Bronchial epithelial cell (primary cell): Measurements from ENCODE around the gene NRDC. TPM values are rescaled to one million over a fixed set of nuclear protein-coding genes. Genes with fewer than 3 reads are reported as not detected.

Source experiments
- DNase-seq: peaks from one replicate; pipeline ENCODE4 v3.0.0-alpha.2; 2010; ENCODE audit warnings: low read depth
- FAIRE-seq: peaks from 2 replicates; lab custom pipeline; 2011; peaks lifted over from hg19 to GRCh38; lab: Jason Lieb, UNC
- H3K27me3 ChIP-seq: 2 replicates; pipeline ENCODE4 v1.5.1; 2011; ENCODE audit warnings: low read length; ENCODE audit not compliant: control insufficient read depth, insufficient read depth
- H3K36me3 ChIP-seq: 2 replicates; pipeline ENCODE4 v1.5.1; 2011; ENCODE audit warnings: low read length; ENCODE audit not compliant: control insufficient read depth, insufficient read depth
- H3K4me3 ChIP-seq: 2 replicates; pipeline ENCODE4 v1.5.1; 2011; ENCODE audit warnings: mild to moderate bottlenecking, low read depth, low read length, control low read depth
- CTCF ChIP-seq: IDR thresholded peaks from 2 replicates; pipeline ENCODE4 v1.5.1; 2011; ENCODE audit warnings: mild to moderate bottlenecking, moderate library complexity, low read length, control low read depth, inconsistent platforms; ENCODE audit not compliant: insufficient read depth, severe bottlenecking
- total RNA-seq: library from RNA; depleted of rRNA; stranded (reverse); fragments of >200 nt; gene quantifications from 2 replicates; pipeline ENCODE4 v1.2.1, GENCODE V29; 2014

Gene NRDC
- total RNA-seq, 1 donor from 2014 or later: 67.4 TPM

GRCh38 chr1:51856745-51857144 lies 21.8 kb downstream of the NRDC start:
- H3K4me3 ChIP-seq: no peak overlapping the region
- DNase-seq (no peak), FAIRE-seq (no peak)
- H3K36me3 ChIP-seq: no peaks in the 10 kb centered on the region
- TF ChIP-seq CTCF: no peak
- no peaks in the 10 kb centered on the region for H3K27me3 ChIP-seq

GRCh38 chr1:51855624-51856023 lies 22.9 kb downstream of the NRDC start:
- no peak for FAIRE-seq

GRCh38 chr1:51853360-51853759 lies 25.2 kb downstream of the NRDC start:
- TF ChIP-seq CTCF: no peak
- Histone ChIP-seq H3K27me3 (no peaks in the 10 kb centered on the region), H3K36me3 (no peaks in the 10 kb centered on the region), H3K4me3 (no peak overlapping the region)
- FAIRE-seq (no peak), DNase-seq (no peak)

More at GRCh38 chr1:51855624-51856023, 22.9 kb downstream of the NRDC start:
- DNase-seq: no peak
- H3K36me3 ChIP-seq: no peaks in the 10 kb centered on the region
- H3K4me3 ChIP-seq: no peak overlapping the region
- no peak for TF ChIP-seq CTCF
- H3K27me3 ChIP-seq: no peaks in the 10 kb centered on the region

- TF ChIP-seq CTCF: no peak
- no peak for FAIRE-seq
- H3K4me3 ChIP-seq: no peak overlapping the region
- no peaks in the 10 kb centered on the region for H3K27me3 ChIP-seq
- no peak for DNase-seq
- no peaks in the 10 kb centered on the region for H3K36me3 ChIP-seq
Observed at GRCh38 chr1:51851882-51852396, 26.6 kb downstream of the NRDC start.

- no peak for FAIRE-seq
- no peak for DNase-seq
- Histone ChIP-seq H3K27me3 (no peaks in the 10 kb centered on the region), H3K4me3 (no peak overlapping the region), H3K36me3 (no peaks in the 10 kb centered on the region)
- TF ChIP-seq CTCF: no peak
Observed at GRCh38 chr1:51850420-51851223, 27.9 kb downstream of the NRDC start.
